COLO668 (cell line): ENCODE measurements around the gene HLX.

Source experiments
- DNase-seq: peaks from one replicate; lab custom pipeline; 2025; ENCODE audit not compliant: unreplicated experiment; lab: John Stamatoyannopoulos, UW

The HLX gene, protein sequence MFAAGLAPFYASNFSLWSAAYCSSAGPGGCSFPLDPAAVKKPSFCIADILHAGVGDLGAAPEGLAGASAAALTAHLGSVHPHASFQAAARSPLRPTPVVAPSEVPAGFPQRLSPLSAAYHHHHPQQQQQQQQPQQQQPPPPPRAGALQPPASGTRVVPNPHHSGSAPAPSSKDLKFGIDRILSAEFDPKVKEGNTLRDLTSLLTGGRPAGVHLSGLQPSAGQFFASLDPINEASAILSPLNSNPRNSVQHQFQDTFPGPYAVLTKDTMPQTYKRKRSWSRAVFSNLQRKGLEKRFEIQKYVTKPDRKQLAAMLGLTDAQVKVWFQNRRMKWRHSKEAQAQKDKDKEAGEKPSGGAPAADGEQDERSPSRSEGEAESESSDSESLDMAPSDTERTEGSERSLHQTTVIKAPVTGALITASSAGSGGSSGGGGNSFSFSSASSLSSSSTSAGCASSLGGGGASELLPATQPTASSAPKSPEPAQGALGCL

GRCh38 chr1:220879076-220879508 is at the start of gene HLX:
Gene HLX, plus strand, starts transcription at chr1:220879443. Its CDS starts 415 bp downstream, at chr1:220879858.
- peak; percentile 42 for DNase-seq

- no peak for DNase-seq
Measured at GRCh38 chr1:220833436-220833835, 45.8 kb upstream of the HLX start.

- DNase-seq, result no peak
Measured at GRCh38 chr1:220834155-220834870, 44.9 kb upstream of the HLX start.

DNA sequence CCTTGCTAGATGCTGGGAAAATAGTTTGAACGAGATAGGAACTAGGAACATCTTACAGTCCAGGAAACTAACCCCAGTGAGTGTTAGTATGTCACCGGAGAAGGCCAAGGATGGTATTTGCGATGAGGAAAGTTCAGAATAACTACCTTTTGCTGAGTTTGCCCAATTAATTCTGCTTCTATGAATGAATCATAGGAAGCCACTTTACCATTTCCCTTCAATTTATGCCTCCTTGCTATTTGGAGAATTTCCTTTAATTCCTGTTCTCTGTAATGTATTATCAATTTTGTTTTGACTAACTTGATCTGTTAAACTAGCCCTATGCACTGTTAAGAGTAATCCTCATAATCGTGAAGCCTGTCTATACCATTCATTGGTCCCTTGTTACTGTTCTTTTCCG is 40.7 kb upstream of the HLX start:
- no peak for DNase-seq

DNA sequence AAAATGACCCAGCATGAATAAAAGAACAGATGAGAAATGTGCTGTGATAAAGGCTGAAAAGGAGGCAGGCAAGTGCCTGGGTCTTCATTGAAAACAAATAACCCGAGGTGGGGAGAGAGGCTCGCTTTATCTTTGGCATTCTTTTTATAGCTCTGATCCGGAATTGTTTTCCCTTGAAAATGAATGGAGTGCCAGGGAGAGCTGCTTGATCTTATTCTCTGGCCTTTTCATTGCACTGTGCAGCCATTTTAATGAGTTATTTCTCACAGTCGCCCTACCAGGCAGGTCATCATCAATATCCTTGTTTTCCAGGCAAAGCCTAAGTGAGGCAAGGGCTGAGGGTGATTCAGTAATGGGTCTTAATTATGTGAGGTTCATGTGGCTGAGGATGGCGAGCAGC is 39.8 kb upstream of the HLX start:
- DNase-seq, result no peak

GRCh38 chr1:220841293-220841692 is 38.0 kb upstream of the HLX start:
- no peak for DNase-seq

GRCh38 chr1:220843481-220844011 is 35.7 kb upstream of the HLX start:
- DNase-seq, result no peak

DNA sequence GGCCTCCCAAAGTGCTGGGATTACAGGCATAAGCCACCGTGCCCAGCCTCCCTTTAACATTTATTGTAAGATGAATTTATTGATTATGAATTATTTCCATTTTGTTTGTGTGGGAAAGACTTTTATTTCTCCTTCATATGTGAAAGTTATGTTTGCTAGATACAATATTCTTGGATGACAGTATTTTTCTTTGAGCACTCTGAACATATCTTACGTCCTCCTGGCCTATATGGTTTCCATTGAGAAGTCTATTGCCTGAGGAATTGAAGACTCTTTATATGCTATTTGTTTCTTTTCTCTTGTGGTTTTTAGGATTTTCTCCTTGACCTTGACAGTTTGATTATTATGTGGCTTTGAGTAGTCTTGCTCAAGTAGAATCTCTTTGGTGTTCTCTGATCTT is 26.8 kb upstream of the HLX start:
- no peak for DNase-seq

- DNase-seq, result no peak
Measured at GRCh38 chr1:220872296-220872695, 6.9 kb upstream of the HLX start.

- no peak for DNase-seq
Measured at GRCh38 chr1:220873087-220873486, 6.2 kb upstream of the HLX start.

- DNase-seq, result peak; percentile 36
Measured at GRCh38 chr1:220873868-220874655, 5.2 kb upstream of the HLX start.

DNA sequence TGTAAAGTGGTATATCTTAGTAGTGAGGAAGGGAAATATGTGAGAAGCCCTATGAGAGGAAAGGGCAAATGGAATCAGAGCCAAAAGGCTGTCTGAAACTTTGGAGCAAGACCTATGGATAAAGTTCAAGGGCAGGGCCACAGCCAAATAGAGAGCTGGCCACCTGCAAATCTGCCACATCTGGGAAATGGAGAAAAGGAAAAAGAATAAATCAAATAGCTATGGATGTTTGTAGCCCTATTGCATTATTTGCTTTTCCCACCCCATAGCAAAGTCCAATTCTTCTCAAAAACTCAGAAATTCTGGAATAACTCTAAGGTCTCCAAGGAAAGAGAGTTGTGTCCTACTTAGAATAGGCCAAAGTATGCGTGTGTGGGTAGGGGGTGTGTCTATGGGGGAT is 4.0 kb upstream of the HLX start:
- no peak for DNase-seq

- DNase-seq, result no peak
Measured at GRCh38 chr1:220876511-220877376, 2.5 kb upstream of the HLX start.

GRCh38 chr1:220877377-220878095 is 1.7 kb upstream of the HLX start:
- no peak for DNase-seq

- no peak for DNase-seq
Measured at GRCh38 chr1:220878191-220879075, 810 bp upstream of the HLX start.

DNA sequence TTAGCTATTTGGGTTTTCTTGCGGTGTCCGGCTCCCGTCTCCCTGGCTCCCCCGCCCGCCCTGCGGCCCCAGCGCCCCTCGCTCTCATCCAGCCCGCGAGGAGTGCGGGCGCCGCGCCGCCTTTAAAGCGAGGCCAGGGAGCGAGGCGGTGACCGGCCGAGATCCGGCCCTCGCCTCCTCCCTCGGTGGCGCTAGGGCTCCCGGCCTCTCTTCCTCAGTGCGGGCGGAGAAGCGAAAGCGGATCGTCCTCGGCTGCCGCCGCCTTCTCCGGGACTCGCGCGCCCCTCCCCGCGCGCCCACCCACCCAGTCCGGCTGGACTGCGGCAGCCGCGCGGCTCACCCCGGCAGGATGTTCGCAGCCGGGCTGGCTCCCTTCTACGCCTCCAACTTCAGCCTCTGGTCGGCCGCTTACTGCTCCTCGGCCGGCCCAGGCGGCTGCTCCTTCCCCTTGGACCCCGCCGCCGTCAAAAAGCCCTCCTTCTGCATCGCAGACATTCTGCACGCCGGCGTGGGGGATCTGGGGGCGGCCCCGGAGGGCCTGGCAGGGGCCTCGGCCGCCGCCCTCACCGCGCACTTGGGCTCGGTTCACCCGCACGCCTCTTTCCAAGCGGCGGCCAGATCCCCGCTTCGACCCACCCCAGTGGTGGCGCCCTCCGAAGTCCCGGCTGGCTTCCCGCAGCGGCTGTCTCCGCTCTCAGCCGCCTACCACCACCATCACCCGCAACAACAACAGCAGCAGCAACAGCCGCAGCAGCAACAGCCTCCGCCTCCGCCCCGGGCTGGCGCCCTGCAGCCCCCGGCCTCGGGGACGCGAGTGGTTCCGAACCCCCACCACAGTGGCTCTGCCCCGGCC is 492 bp downstream of the HLX start:
- peak; percentile 73 for DNase-seq

DNA sequence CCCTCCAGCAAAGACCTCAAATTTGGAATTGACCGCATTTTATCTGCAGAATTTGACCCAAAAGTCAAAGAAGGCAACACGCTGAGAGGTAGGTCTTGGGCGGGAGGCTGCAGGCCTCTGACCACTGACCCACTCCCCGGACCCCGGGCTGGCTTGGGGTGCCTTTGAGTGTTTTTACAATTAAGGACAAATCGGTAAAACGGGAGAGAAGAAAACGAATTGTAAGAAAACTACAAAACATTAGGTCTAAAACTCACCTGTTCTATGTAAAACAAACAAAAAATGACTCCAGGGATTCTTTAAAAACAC is 1.1 kb downstream of the HLX start:
- no peak for DNase-seq
